ENCODE measurements around the gene RAC3. TPM values are rescaled to one million over a fixed set of nuclear protein-coding genes. Genes with fewer than 3 reads are reported as not detected.

Gene RAC3
- total and polyA plus RNA-seq, 4 donors: 0.63 to 6.3 (median 3.3) TPM

DNA sequence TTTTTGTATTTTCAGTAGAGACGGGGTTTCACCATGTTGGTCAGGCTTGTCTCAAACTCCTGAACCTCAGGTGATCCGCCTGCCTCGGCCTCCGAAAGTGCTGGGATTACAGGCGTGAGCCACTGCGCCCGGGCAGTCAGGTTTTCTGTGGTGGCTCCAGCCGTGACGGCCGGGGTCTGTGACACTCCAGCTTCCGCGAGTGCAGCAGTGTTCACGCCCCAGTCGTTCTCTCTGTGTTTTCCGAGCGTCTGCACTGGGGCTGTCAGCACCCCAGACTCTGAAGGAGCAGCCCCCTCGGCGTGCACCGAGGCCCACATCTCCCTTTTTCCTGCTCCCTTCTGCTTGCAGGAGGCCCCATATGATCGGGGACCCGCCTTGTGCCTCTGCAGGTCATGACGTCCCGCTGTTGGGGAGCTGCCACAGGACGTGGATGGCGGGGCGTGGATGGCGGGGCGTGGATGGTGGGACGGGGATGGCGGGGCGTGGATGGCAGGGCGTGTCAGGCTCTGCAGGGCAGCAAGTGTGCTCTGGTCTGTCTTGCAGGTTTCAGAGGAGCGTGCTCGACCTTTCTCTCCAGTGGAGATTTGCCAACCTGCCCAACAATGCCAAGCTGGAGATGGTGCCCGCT, 48.4 kb upstream of the RAC3 start:
- no peak for TF ChIP-seq CTCF (IDR thresholded peaks at IDR 0.05; ENCODE audit: low read depth, low read length, missing input control)
- no peak for TF ChIP-seq HNF4G (IDR thresholded peaks at IDR 0.05)
- no peak for TF ChIP-seq FOXA1 (IDR thresholded peaks at IDR 0.05)
- TF ChIP-seq, protein P1, sequence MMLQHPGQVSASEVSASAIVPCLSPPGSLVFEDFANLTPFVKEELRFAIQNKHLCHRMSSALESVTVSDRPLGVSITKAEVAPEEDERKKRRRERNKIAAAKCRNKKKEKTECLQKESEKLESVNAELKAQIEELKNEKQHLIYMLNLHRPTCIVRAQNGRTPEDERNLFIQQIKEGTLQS (IDR thresholded peaks at IDR 0.05): no peak
- TF ChIP-seq GABPA (IDR thresholded peaks at IDR 0.05 in 1 of 2, conservative IDR thresholded peaks at IDR 0.05 in 1 of 2): no peak
- TF ChIP-seq TAF1 (conservative IDR thresholded peaks at IDR 0.05): no peak
- no peak for TF ChIP-seq SP1 (IDR thresholded peaks at IDR 0.05)
- no peak for TF ChIP-seq RXRA (IDR thresholded peaks at IDR 0.05)
- TF ChIP-seq NR2F2 (IDR thresholded peaks at IDR 0.05): no peak
- TF ChIP-seq, protein P2, sequence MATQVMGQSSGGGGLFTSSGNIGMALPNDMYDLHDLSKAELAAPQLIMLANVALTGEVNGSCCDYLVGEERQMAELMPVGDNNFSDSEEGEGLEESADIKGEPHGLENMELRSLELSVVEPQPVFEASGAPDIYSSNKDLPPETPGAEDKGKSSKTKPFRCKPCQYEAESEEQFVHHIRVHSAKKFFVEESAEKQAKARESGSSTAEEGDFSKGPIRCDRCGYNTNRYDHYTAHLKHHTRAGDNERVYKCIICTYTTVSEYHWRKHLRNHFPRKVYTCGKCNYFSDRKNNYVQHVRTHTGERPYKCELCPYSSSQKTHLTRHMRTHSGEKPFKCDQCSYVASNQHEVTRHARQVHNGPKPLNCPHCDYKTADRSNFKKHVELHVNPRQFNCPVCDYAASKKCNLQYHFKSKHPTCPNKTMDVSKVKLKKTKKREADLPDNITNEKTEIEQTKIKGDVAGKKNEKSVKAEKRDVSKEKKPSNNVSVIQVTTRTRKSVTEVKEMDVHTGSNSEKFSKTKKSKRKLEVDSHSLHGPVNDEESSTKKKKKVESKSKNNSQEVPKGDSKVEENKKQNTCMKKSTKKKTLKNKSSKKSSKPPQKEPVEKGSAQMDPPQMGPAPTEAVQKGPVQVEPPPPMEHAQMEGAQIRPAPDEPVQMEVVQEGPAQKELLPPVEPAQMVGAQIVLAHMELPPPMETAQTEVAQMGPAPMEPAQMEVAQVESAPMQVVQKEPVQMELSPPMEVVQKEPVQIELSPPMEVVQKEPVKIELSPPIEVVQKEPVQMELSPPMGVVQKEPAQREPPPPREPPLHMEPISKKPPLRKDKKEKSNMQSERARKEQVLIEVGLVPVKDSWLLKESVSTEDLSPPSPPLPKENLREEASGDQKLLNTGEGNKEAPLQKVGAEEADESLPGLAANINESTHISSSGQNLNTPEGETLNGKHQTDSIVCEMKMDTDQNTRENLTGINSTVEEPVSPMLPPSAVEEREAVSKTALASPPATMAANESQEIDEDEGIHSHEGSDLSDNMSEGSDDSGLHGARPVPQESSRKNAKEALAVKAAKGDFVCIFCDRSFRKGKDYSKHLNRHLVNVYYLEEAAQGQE (IDR thresholded peaks at IDR 0.05): no peak
- no peak for TF ChIP-seq JUND (IDR thresholded peaks at IDR 0.05)
- no peak for TF ChIP-seq FOXA2 (IDR thresholded peaks at IDR 0.05)
- TF ChIP-seq, protein P3, sequence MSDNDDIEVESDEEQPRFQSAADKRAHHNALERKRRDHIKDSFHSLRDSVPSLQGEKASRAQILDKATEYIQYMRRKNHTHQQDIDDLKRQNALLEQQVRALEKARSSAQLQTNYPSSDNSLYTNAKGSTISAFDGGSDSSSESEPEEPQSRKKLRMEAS (IDR thresholded peaks at IDR 0.05): no peak
- no peak for TF ChIP-seq EGR1 (IDR thresholded peaks at IDR 0.05; ENCODE audit: low read depth in 2 of 2)
- TF ChIP-seq RAD21 (IDR thresholded peaks at IDR 0.05): no peak
- Histone ChIP-seq H3K4me1 (ENCODE audit: control insufficient read depth in 4 of 4, insufficient read depth in 4 of 4, low read length in 3 of 4) (peaks cover 4 to 17% (median 14%) of the 10 kb centered on the region in 4 donors), H3K9me3 (ENCODE audit: control insufficient read depth in 4 of 4, low read length in 3 of 4) (no peaks in the 10 kb centered on the region), H3K9ac (ENCODE audit: low read depth in 1 of 2, low read length in 2 of 2) (no peak overlapping the region), H3K4me3 (ENCODE audit: low read depth in 1 of 3, low read length in 3 of 3) (no peak overlapping the region), H3K36me3 (ENCODE audit: control insufficient read depth in 4 of 4, insufficient read depth in 3 of 4, low read depth in 1 of 4, low read length in 3 of 4) (peaks cover 11 to 29% (median 17%) of the 10 kb centered on the region in 4 donors), H3K27ac (ENCODE audit: low read depth in 1 of 2, low read length in 2 of 2) (no peak overlapping the region), H3K27me3 (ENCODE audit: control insufficient read depth in 4 of 4, insufficient read depth in 4 of 4, low read length in 3 of 4) (no peaks in the 10 kb centered on the region)
- no peak for DNase-seq (ENCODE audit: low spot score)
- WGBS: 94% methylated on average over 35 of the region's 35 CpGs

- no peak overlapping the region for H3K4me3 ChIP-seq (ENCODE audit: low read depth in 1 of 3, low read length in 3 of 3)
- H3K9me3 ChIP-seq (ENCODE audit: control insufficient read depth in 4 of 4, low read length in 3 of 4): no peaks in the 10 kb centered on the region
- TF ChIP-seq EGR1 (IDR thresholded peaks at IDR 0.05; ENCODE audit: low read depth in 2 of 2): no peak
- no peak for TF ChIP-seq YY1 (IDR thresholded peaks at IDR 0.05)
- TF ChIP-seq NR2F2 (IDR thresholded peaks at IDR 0.05): no peak
- no peak for TF ChIP-seq RXRA (IDR thresholded peaks at IDR 0.05)
- no peak overlapping the region for H3K9ac ChIP-seq (ENCODE audit: low read depth in 1 of 2, low read length in 2 of 2)
- H3K27ac ChIP-seq (ENCODE audit: low read depth in 1 of 2, low read length in 2 of 2): no peak overlapping the region
- 96% methylated on average over 26 of the region's 26 CpGs for WGBS
- H3K36me3 ChIP-seq (ENCODE audit: control insufficient read depth in 4 of 4, insufficient read depth in 3 of 4, low read depth in 1 of 4, low read length in 3 of 4): peaks cover 11 to 29% (median 17%) of the 10 kb centered on the region in 4 donors
- DNase-seq (ENCODE audit: low spot score): no peak
- no peaks in the 10 kb centered on the region for H3K27me3 ChIP-seq (ENCODE audit: control insufficient read depth in 4 of 4, insufficient read depth in 4 of 4, low read length in 3 of 4)
- H3K4me1 ChIP-seq (ENCODE audit: control insufficient read depth in 4 of 4, insufficient read depth in 4 of 4, low read length in 3 of 4): peaks cover 0 to 11% (median 10%) of the 10 kb centered on the region in 4 donors
These were observed 47.7 kb upstream of the RAC3 start for GRCh38 chr17:81983639-81984373.

All from liver (tissue), 9 donors.